ENCODE data around the gene KPNB1. TPM values are rescaled to one million over a fixed set of nuclear protein-coding genes. Genes with fewer than 3 reads are reported as not detected.

Gene KPNB1
- total and polyA plus RNA-seq, 2 experiments from 2014 or later = 274 to 599 TPM

- Histone ChIP-seq H3K79me2 (replicated peaks; ENCODE audit: insufficient read depth) (no peaks in the 10 kb centered on the region), H3K9me2 (ENCODE audit: insufficient read depth) (no peaks in the 10 kb centered on the region), H3F3A (replicated peaks; ENCODE audit: low read depth) (peaks cover 10% of the 10 kb centered on the region; the same call in 1 of the 2 replicates), H3K4me1 (ENCODE audit: insufficient read depth) (peaks cover 26% of the 10 kb centered on the region), H3K4me3 (no peak overlapping the region), H4K20me1 (replicated peaks; ENCODE audit: insufficient read depth) (no peaks in the 10 kb centered on the region), H3K27ac (ENCODE audit: low read depth) (no peak overlapping the region), H2AFZ (no peak overlapping the region), H3K4me2 (no peak overlapping the region), H3K36me3 (ENCODE audit: insufficient read depth) (no peaks in the 10 kb centered on the region), H3K27me3 (ENCODE audit: insufficient read depth) (peaks cover 4% of the 10 kb centered on the region; the same call in 1 of the 2 replicates)
- DNase-seq (ENCODE audit: low spot score) (no peak), ATAC-seq (no peak)
- Mint-ChIP-seq H3K4me3 (no peak overlapping the region), H3K9me3 (no peaks in the 10 kb centered on the region), H3K36me3 (ENCODE audit: low read depth) (peaks cover 4% of the 10 kb centered on the region; the same call in 2 of the 3 replicates), H3K4me1 (peaks cover 51% of the 10 kb centered on the region), H3K27me3 (ENCODE audit: insufficient read depth, low read depth, poor library complexity) (peaks cover 11% of the 10 kb centered on the region), H3K27ac (no peak overlapping the region)
- no peak for TF ChIP-seq POLR2AphosphoS5 (IDR thresholded peaks at IDR 0.05; ENCODE audit: low read depth)
- TF ChIP-seq REST (IDR thresholded peaks at IDR 0.05; ENCODE audit: unreplicated experiment) = no peak
- TF ChIP-seq EZH2 (IDR thresholded peaks at IDR 0.05; ENCODE audit: low read depth, unreplicated experiment) = no peak
- TF ChIP-seq ZNF114 (CRISPR knock-in tag; IDR thresholded peaks at IDR 0.05) = no peak
- no peak for TF ChIP-seq ETS1 (IDR thresholded peaks at IDR 0.05)
- TF ChIP-seq EZH2phosphoT487 (IDR thresholded peaks at IDR 0.05; ENCODE audit: unreplicated experiment) = no peak
- TF ChIP-seq ZNF462 (CRISPR knock-in tag; IDR thresholded peaks at IDR 0.05) = no peak
- TF ChIP-seq CREB1 (CRISPR knock-in tag; IDR thresholded peaks at IDR 0.05; ENCODE audit: low read depth) = no peak
- no peak for TF ChIP-seq NANOG (IDR thresholded peaks at IDR 0.05; ENCODE audit: borderline replicate concordance)
- no peak for TF ChIP-seq JUNB (IDR thresholded peaks at IDR 0.05; ENCODE audit: unreplicated experiment)
- no peak for TF ChIP-seq ZNF331 (CRISPR knock-in tag; IDR thresholded peaks at IDR 0.05; ENCODE audit: low read depth)
- no peak for TF ChIP-seq CTCF (conservative IDR thresholded peaks at IDR 0.05; ENCODE audit: low read depth in 2 of 2)
- no peak for TF ChIP-seq STAT1 (IDR thresholded peaks at IDR 0.05; ENCODE audit: unreplicated experiment)
Measured at GRCh38 chr17:47690121-47690520, 40.4 kb downstream of the KPNB1 start.
